Activated naive CD8-positive, alpha-beta T cell treated with anti-CD3 and anti-CD28 coated beads, Interleukin-2, amount 50 U/mL, for 16 hours (primary cell): ENCODE measurements around the gene TTC31.
"Not testable (repeated sequence)": the region's sequence is repeated elsewhere in the genome, so short reads cannot be mapped to it uniquely, and the experiment has no call there.

Source experiments
- DNase-seq: peaks from one replicate; pipeline ENCODE4 v3.0.0-alpha.2; 2020; ENCODE audit warnings: low read depth, low spot score

The TTC31 gene

GRCh38 chr2:74483675-74484164 lies 839 bp downstream of the TTC31 start:
- DNase-seq, result not testable (repeated sequence)

GRCh38 chr2:74486141-74486540 lies 3.3 kb downstream of the TTC31 start:
- no peak for DNase-seq

GRCh38 chr2:74488643-74489481 lies 6.0 kb downstream of the TTC31 start:
- DNase-seq, result no peak

- DNase-seq, result no peak
Observed at GRCh38 chr2:74489906-74490305, 7.0 kb downstream of the TTC31 start.

- DNase-seq, result no peak
Observed at GRCh38 chr2:74491648-74492544, 9.0 kb downstream of the TTC31 start.

- no peak for DNase-seq
Observed at GRCh38 chr2:74493546-74493945, 10.7 kb downstream of the TTC31 start.

GRCh38 chr2:74495440-74495839 lies 12.6 kb downstream of the TTC31 start:
- DNase-seq, result no peak

GRCh38 chr2:74496997-74497776 lies 14.3 kb downstream of the TTC31 start:
- DNase-seq, result no peak

GRCh38 chr2:74497777-74498499 lies 15.1 kb downstream of the TTC31 start:
- DNase-seq, result no peak

GRCh38 chr2:74498500-74499266 lies 15.8 kb downstream of the TTC31 start:
- no peak for DNase-seq

GRCh38 chr2:74499267-74499939 lies 16.5 kb downstream of the TTC31 start, which contains the start of gene LBX2:
Gene LBX2, minus strand, starts transcription at chr2:74499603. Its CDS starts 66 bp downstream, at chr2:74499537.
- no peak for DNase-seq

GRCh38 chr2:74499940-74500577 lies 17.2 kb downstream of the TTC31 start:
- no peak for DNase-seq

GRCh38 chr2:74500578-74500946 lies 17.7 kb downstream of the TTC31 start:
- no peak for DNase-seq

- no peak for DNase-seq
Observed at GRCh38 chr2:74501335-74502071, 18.6 kb downstream of the TTC31 start.

GRCh38 chr2:74502147-74502719 lies 19.4 kb downstream of the TTC31 start:
- DNase-seq, result no peak

GRCh38 chr2:74502720-74503505 lies 20.0 kb downstream of the TTC31 start:
- DNase-seq, result no peak
